Mesenchymal stem cell (in vitro differentiated cells and primary cell): ENCODE data around the gene TBC1D22A.

ENCODE experiments used
- DNase-seq: peaks from one replicate; pipeline ENCODE4 v3.0.0-alpha.2; 2013
- H2AFZ ChIP-seq: one replicate; pipeline ENCODE4 v1.6.1; 2013; ENCODE audit warnings: low read depth, mild to moderate bottlenecking, control low read depth, inconsistent platforms, low read length, moderate library complexity
- H2AK5ac ChIP-seq: 2 replicates; pipeline ENCODE4 v1.6.1; 2013; ENCODE audit warnings: low read length, moderate library complexity, mild to moderate bottlenecking, inconsistent platforms; ENCODE audit not compliant: severe bottlenecking
- H2BK120ac ChIP-seq: one replicate; pipeline ENCODE4 v1.6.1; 2013; ENCODE audit warnings: low read depth, mild to moderate bottlenecking, inconsistent platforms, low read length, moderate library complexity
- H2BK12ac ChIP-seq, 2 experiments: one replicate each; pipeline ENCODE4 v1.6.1; 2013; ENCODE audit warnings: inconsistent platforms in 2 of 2, low read length in 2 of 2, mild to moderate bottlenecking in 2 of 2, moderate library complexity in 2 of 2, control low read depth in 1 of 2
- H2BK15ac ChIP-seq: one replicate; pipeline ENCODE4 v1.6.1; 2013; ENCODE audit warnings: mild to moderate bottlenecking, low read depth, inconsistent platforms; ENCODE audit not compliant: poor library complexity, severe bottlenecking
- H2BK5ac ChIP-seq: 2 replicates; pipeline ENCODE4 v1.6.1; 2013; ENCODE audit warnings: low read depth, mild to moderate bottlenecking, low read length, control low read depth, inconsistent platforms; ENCODE audit not compliant: poor library complexity, severe bottlenecking
- H3K14ac ChIP-seq, 2 experiments: one replicate each; pipeline ENCODE4 v1.6.1; 2013; ENCODE audit warnings: inconsistent platforms in 2 of 2, low read length in 2 of 2, control low read depth in 1 of 2, mild to moderate bottlenecking in 1 of 2, moderate library complexity in 1 of 2
- H3K18ac ChIP-seq, 2 experiments: one replicate each; pipeline ENCODE4 v1.6.1; 2013; ENCODE audit warnings: inconsistent platforms in 2 of 2, low read length in 2 of 2, control low read depth in 1 of 2, low read depth in 1 of 2, mild to moderate bottlenecking in 1 of 2
- H3K23ac ChIP-seq, 2 experiments: one replicate each; pipeline ENCODE4 v1.6.1; 2013; ENCODE audit warnings: inconsistent platforms in 2 of 2, low read length in 2 of 2, mild to moderate bottlenecking in 2 of 2, moderate library complexity in 2 of 2, control low read depth in 1 of 2
- H3K27ac ChIP-seq: 2 replicates; pipeline ENCODE4 v1.5.1; 2013; ENCODE audit warnings: mild to moderate bottlenecking, moderate library complexity, low read length, control low read depth, inconsistent platforms; ENCODE audit not compliant: poor library complexity, severe bottlenecking
- H3K27me3 ChIP-seq, 2 experiments: 2 replicates each; pipeline versions ENCODE4 v1.6.1 to v1.7.0; 2013; ENCODE audit warnings: low read length in 2 of 2, mild to moderate bottlenecking in 2 of 2, moderate library complexity in 2 of 2, control low read depth in 1 of 2, inconsistent platforms in 1 of 2; ENCODE audit not compliant: control insufficient read depth in 1 of 2, insufficient read depth in 1 of 2
- H3K36me3 ChIP-seq, 2 experiments: 2 replicates each; pipeline versions ENCODE4 v1.6.1 to v1.7.0; 2013; ENCODE audit warnings: low read length in 2 of 2, control low read depth in 1 of 2, inconsistent platforms in 1 of 2, low read depth in 1 of 2, mild to moderate bottlenecking in 1 of 2; ENCODE audit not compliant: insufficient read depth in 2 of 2, control insufficient read depth in 1 of 2
- H3K4ac ChIP-seq, 2 experiments: one replicate each; pipeline ENCODE4 v1.6.1; 2013; ENCODE audit warnings: inconsistent platforms in 2 of 2, low read length in 2 of 2, mild to moderate bottlenecking in 2 of 2, moderate library complexity in 2 of 2, control low read depth in 1 of 2, low read depth in 1 of 2
- H3K4me1 ChIP-seq: 2 replicates; pipeline ENCODE4 v1.6.1; 2013; ENCODE audit warnings: low read depth, low read length, control low read depth; ENCODE audit not compliant: control insufficient read depth, insufficient read depth
- H3K4me2 ChIP-seq: 2 replicates; pipeline ENCODE4 v1.6.1; 2013; ENCODE audit warnings: low read length, mild to moderate bottlenecking, inconsistent platforms; ENCODE audit not compliant: poor library complexity, severe bottlenecking
- H3K4me3 ChIP-seq, 2 experiments: 2 replicates each; pipeline versions ENCODE4 v1.5.1 to v1.7.0; 2013; ENCODE audit warnings: low read length in 2 of 2, mild to moderate bottlenecking in 2 of 2, control low read depth in 1 of 2, low read depth in 1 of 2; ENCODE audit not compliant: insufficient read depth in 1 of 2
- H3K79me1 ChIP-seq: replicated peaks from 2 replicates; pipeline ENCODE4 v1.6.1; 2013; ENCODE audit warnings: mild to moderate bottlenecking, control low read depth, low read length, inconsistent platforms; ENCODE audit not compliant: poor library complexity, severe bottlenecking
- H3K9ac ChIP-seq: 2 replicates; pipeline ENCODE4 v1.7.0; 2013; ENCODE audit warnings: mild to moderate bottlenecking, low read length, moderate library complexity
- H3K9me3 ChIP-seq: 2 replicates; pipeline ENCODE4 v1.7.0; 2013; ENCODE audit warnings: mild to moderate bottlenecking, low read length; ENCODE audit not compliant: control insufficient read depth
- H4K8ac ChIP-seq: one replicate; pipeline ENCODE4 v1.6.1; 2013; ENCODE audit warnings: inconsistent platforms, mild to moderate bottlenecking, low read length, moderate library complexity
- H4K91ac ChIP-seq: one replicate; pipeline ENCODE4 v1.6.1; 2013; ENCODE audit warnings: mild to moderate bottlenecking, low read length, inconsistent platforms
- WGBS: methylation state at CpG from one replicate; pipeline ENCODE4 v1.1.7; 2013; ENCODE audit warnings: mixed read lengths; 5-methylcytosine and 5-hydroxymethylcytosine counted together

The TBC1D22A gene

GRCh38 chr22:47162865-47163264, 400.4 kb downstream of the TBC1D22A start:
- Histone ChIP-seq H2BK120ac (no peak overlapping the region), H3K18ac (no peak overlapping the region), H3K4me1 (peaks cover 23% of the 10 kb centered on the region), H3K79me1 (peaks cover 5% of the 10 kb centered on the region), H2BK5ac (no peak overlapping the region), H3K27me3 (no peaks in the 10 kb centered on the region), H2BK15ac (no peak overlapping the region), H3K4me3 (no peak overlapping the region), H3K36me3 (peaks cover 9 to 14% of the 10 kb centered on the region in 2 experiments), H3K4me2 (no peak overlapping the region), H2BK12ac (no peak overlapping the region), H3K9ac (no peak overlapping the region), H3K27ac (no peak overlapping the region), H3K14ac (no peak overlapping the region), H3K4ac (no peak overlapping the region), H2AK5ac (no peak overlapping the region), H4K91ac (no peak overlapping the region), H3K9me3 (no peaks in the 10 kb centered on the region), H4K8ac (no peak overlapping the region), H3K23ac (no peak overlapping the region), H2AFZ (no peak overlapping the region)
- WGBS = 74% methylated on average over 10 of the region's 10 CpGs
- no peak for DNase-seq

GRCh38 chr22:47163481-47163855, 401.0 kb downstream of the TBC1D22A start:
- Histone ChIP-seq H3K4me1 (peaks cover 18% of the 10 kb centered on the region), H3K4ac (no peak overlapping the region), H2BK120ac (no peak overlapping the region), H3K23ac (no peak overlapping the region), H3K27ac (no peak overlapping the region), H2BK15ac (no peak overlapping the region), H3K14ac (no peak overlapping the region), H3K27me3 (no peaks in the 10 kb centered on the region), H2AFZ (no peak overlapping the region), H2AK5ac (no peak overlapping the region), H3K4me3 (no peak overlapping the region), H4K91ac (no peak overlapping the region), H2BK12ac (no peak overlapping the region), H3K9me3 (no peaks in the 10 kb centered on the region), H3K18ac (no peak overlapping the region), H2BK5ac (no peak overlapping the region), H4K8ac (no peak overlapping the region), H3K4me2 (no peak overlapping the region), H3K9ac (no peak overlapping the region), H3K79me1 (peaks cover 4% of the 10 kb centered on the region), H3K36me3 (peaks cover 9 to 14% of the 10 kb centered on the region in 2 experiments)
- DNase-seq = no peak
- WGBS = 95% methylated on average over 10 of the region's 10 CpGs

- Histone ChIP-seq H3K4me3 (no peak overlapping the region), H3K36me3 (peaks cover 9 to 18% of the 10 kb centered on the region in 2 experiments), H2BK15ac (no peak overlapping the region), H2BK12ac (no peak overlapping the region), H3K27ac (no peak overlapping the region), H2BK5ac (no peak overlapping the region), H3K79me1 (peaks cover 4% of the 10 kb centered on the region), H3K27me3 (no peaks in the 10 kb centered on the region), H3K18ac (no peak overlapping the region), H3K4me2 (no peak overlapping the region), H3K4me1 (peaks cover 16% of the 10 kb centered on the region), H2BK120ac (no peak overlapping the region), H3K23ac (no peak overlapping the region), H4K8ac (no peak overlapping the region), H2AK5ac (no peak overlapping the region), H3K9ac (no peak overlapping the region), H4K91ac (no peak overlapping the region), H3K9me3 (no peaks in the 10 kb centered on the region), H3K14ac (no peak overlapping the region), H3K4ac (no peak overlapping the region), H2AFZ (no peak overlapping the region)
- WGBS = 93% methylated on average over 22 of the region's 22 CpGs
- DNase-seq = no peak
Observed at GRCh38 chr22:47163856-47164513, 401.5 kb downstream of the TBC1D22A start.

GRCh38 chr22:47164514-47165337, 402.3 kb downstream of the TBC1D22A start:
- no peak overlapping the region for H2AFZ ChIP-seq

More at GRCh38 chr22:47164514-47165337, 402.3 kb downstream of the TBC1D22A start:
- WGBS = 80% methylated on average over 28 of the region's 28 CpGs
- no peak overlapping the region for H4K8ac ChIP-seq
- H2BK5ac ChIP-seq = no peak overlapping the region
- H3K9me3 ChIP-seq = no peaks in the 10 kb centered on the region
- H2AK5ac ChIP-seq = no peak overlapping the region
- H4K91ac ChIP-seq = no peak overlapping the region
- H3K23ac ChIP-seq = no peak overlapping the region
- H3K14ac ChIP-seq = peak overlapping the region in 1 of 2 experiments; percentile 44
- no peak overlapping the region for H3K9ac ChIP-seq
- H3K27me3 ChIP-seq = no peaks in the 10 kb centered on the region
- H3K18ac ChIP-seq = no peak overlapping the region
- H3K27ac ChIP-seq = no peak overlapping the region
- H3K4me3 ChIP-seq = no peak overlapping the region
- no peak for DNase-seq
- H3K4ac ChIP-seq = no peak overlapping the region
- H2BK12ac ChIP-seq = no peak overlapping the region
- no peak overlapping the region for H2BK15ac ChIP-seq
- no peak overlapping the region for H3K4me2 ChIP-seq
- peaks cover 4% of the 10 kb centered on the region for H3K79me1 ChIP-seq
- H3K36me3 ChIP-seq = peaks cover 4 to 19% of the 10 kb centered on the region in 2 experiments
- no peak overlapping the region for H2BK120ac ChIP-seq
- H3K4me1 ChIP-seq = peaks cover 16% of the 10 kb centered on the region
